Trophoblast cell (in vitro differentiated cells and primary cell): ENCODE data around the gene TAF13.

Experiments
- DNase-seq, 2 donors: peaks; one replicate each; pipeline ENCODE4 v3.0.0-alpha.2; 2016
- H2AFZ ChIP-seq: 2 replicates; pipeline ENCODE4 v1.6.1; 2013; ENCODE audit warnings: low read length, moderate library complexity, mild to moderate bottlenecking; ENCODE audit not compliant: insufficient read depth, poor library complexity
- H2AK5ac ChIP-seq: 2 replicates; pipeline ENCODE4 v1.6.1; 2013; ENCODE audit warnings: mild to moderate bottlenecking, low read length
- H2BK120ac ChIP-seq: 2 replicates; pipeline ENCODE4 v1.6.1; 2013; ENCODE audit warnings: low read length, mild to moderate bottlenecking, moderate library complexity; ENCODE audit not compliant: insufficient read depth, poor library complexity
- H2BK12ac ChIP-seq: 2 replicates; pipeline ENCODE4 v1.6.1; 2013; ENCODE audit warnings: mild to moderate bottlenecking, low read length, moderate library complexity
- H2BK5ac ChIP-seq: 2 replicates; pipeline ENCODE4 v1.6.1; 2013; ENCODE audit warnings: low read length, low read depth, moderate library complexity, mild to moderate bottlenecking; ENCODE audit not compliant: poor library complexity
- H3K14ac ChIP-seq: 2 replicates; pipeline ENCODE4 v1.6.1; 2013; ENCODE audit warnings: mild to moderate bottlenecking, low read length
- H3K18ac ChIP-seq: 2 replicates; pipeline ENCODE4 v1.6.1; 2013; ENCODE audit warnings: mild to moderate bottlenecking, low read length
- H3K23ac ChIP-seq: 2 replicates; pipeline ENCODE4 v1.6.1; 2013; ENCODE audit warnings: low read length
- H3K27ac ChIP-seq: 2 replicates; pipeline ENCODE4 v1.5.1; 2013; ENCODE audit warnings: low read depth, mild to moderate bottlenecking, inconsistent platforms, low read length, moderate library complexity
- H3K27me3 ChIP-seq: 2 replicates; pipeline ENCODE4 v1.6.1; 2013; ENCODE audit warnings: inconsistent platforms, mild to moderate bottlenecking, low read length, moderate library complexity; ENCODE audit not compliant: insufficient read depth
- H3K36me3 ChIP-seq, 2 experiments: 1 replicate in 1 of 2; 2 replicates in 1 of 2; pipeline ENCODE4 v1.6.1; 2013; ENCODE audit warnings: low read length in 2 of 2, mild to moderate bottlenecking in 2 of 2, moderate library complexity in 1 of 2; ENCODE audit not compliant: insufficient read depth in 2 of 2, control insufficient read depth in 1 of 2
- H3K4ac ChIP-seq: 2 replicates; pipeline ENCODE4 v1.6.1; 2013; ENCODE audit warnings: low read depth, mild to moderate bottlenecking, low read length, moderate library complexity
- H3K4me1 ChIP-seq, 2 experiments: 1 replicate in 1 of 2; 2 replicates in 1 of 2; pipeline ENCODE4 v1.6.1; 2013; ENCODE audit warnings: low read length in 2 of 2, mild to moderate bottlenecking in 2 of 2, moderate library complexity in 1 of 2; ENCODE audit not compliant: insufficient read depth in 2 of 2, control insufficient read depth in 1 of 2
- H3K4me2 ChIP-seq: 2 replicates; pipeline ENCODE4 v1.6.1; 2013; ENCODE audit warnings: inconsistent platforms, mild to moderate bottlenecking, low read length, moderate library complexity
- H3K4me3 ChIP-seq: 2 replicates; pipeline ENCODE4 v1.5.1; 2013; ENCODE audit warnings: mild to moderate bottlenecking, low read depth, low read length, inconsistent platforms
- H3K79me1 ChIP-seq: one replicate; pipeline ENCODE4 v1.6.1; 2013; ENCODE audit warnings: low read length
- H3K79me2 ChIP-seq: 2 replicates; pipeline ENCODE4 v1.6.1; 2013; ENCODE audit warnings: low read length, mild to moderate bottlenecking; ENCODE audit not compliant: control insufficient read depth, insufficient read depth, poor library complexity
- H3K9ac ChIP-seq: 2 replicates; pipeline ENCODE4 v1.6.1; 2013; ENCODE audit warnings: mild to moderate bottlenecking, low read length
- H3K9me3 ChIP-seq: 2 replicates; pipeline ENCODE4 v1.6.1; 2013; ENCODE audit warnings: low read depth, mild to moderate bottlenecking, control low read depth, inconsistent platforms, low read length; ENCODE audit not compliant: insufficient read depth
- H4K12ac ChIP-seq: 2 replicates; pipeline ENCODE4 v1.6.1; 2013; ENCODE audit warnings: low read depth, mild to moderate bottlenecking, low read length, moderate library complexity
- H4K8ac ChIP-seq: 2 replicates; pipeline ENCODE4 v1.6.1; 2013; ENCODE audit warnings: low read depth, mild to moderate bottlenecking, low read length, moderate library complexity
- H4K91ac ChIP-seq: one replicate; pipeline ENCODE4 v1.6.1; 2013; ENCODE audit warnings: low read depth, mild to moderate bottlenecking, low read length, moderate library complexity
- WGBS: extraction: QIAGEN DNeasy Blood & Tissue Kit; methylation state at CpG from one replicate; pipeline ENCODE4 v1.1.7; 2013; ENCODE audit warnings: missing lambda C conversion rate; ENCODE audit not compliant: insufficient read length, insufficient coverage; ENCODE audit errors: extremely low coverage; 5-methylcytosine and 5-hydroxymethylcytosine counted together

TAF13 gene

GRCh38 chr1:109065137-109065536 is 10.7 kb downstream of the TAF13 start:
- Histone ChIP-seq H3K4ac (no peak overlapping the region), H3K4me1 (peaks cover 7 to 14% of the 10 kb centered on the region in 2 experiments), H2BK120ac (no peak overlapping the region), H3K36me3 (peaks cover 16 to 20% of the 10 kb centered on the region in 2 experiments), H3K79me1 (peaks cover 1% of the 10 kb centered on the region), H3K27me3 (no peaks in the 10 kb centered on the region), H2AFZ (no peak overlapping the region), H4K91ac (no peak overlapping the region), H4K8ac (no peak overlapping the region), H3K9ac (no peak overlapping the region), H3K18ac (no peak overlapping the region), H3K4me3 (no peak overlapping the region), H3K23ac (no peak overlapping the region), H2BK5ac (no peak overlapping the region), H2BK12ac (no peak overlapping the region), H2AK5ac (no peak overlapping the region), H3K79me2 (peaks cover 3% of the 10 kb centered on the region), H3K14ac (no peak overlapping the region), H4K12ac (no peak overlapping the region), H3K9me3 (no peaks in the 10 kb centered on the region), H3K27ac (no peak overlapping the region), H3K4me2 (no peak overlapping the region)
- WGBS, result no CpG with 5 or more reads among the region's 3 CpGs
- DNase-seq, result no peak

DNA sequence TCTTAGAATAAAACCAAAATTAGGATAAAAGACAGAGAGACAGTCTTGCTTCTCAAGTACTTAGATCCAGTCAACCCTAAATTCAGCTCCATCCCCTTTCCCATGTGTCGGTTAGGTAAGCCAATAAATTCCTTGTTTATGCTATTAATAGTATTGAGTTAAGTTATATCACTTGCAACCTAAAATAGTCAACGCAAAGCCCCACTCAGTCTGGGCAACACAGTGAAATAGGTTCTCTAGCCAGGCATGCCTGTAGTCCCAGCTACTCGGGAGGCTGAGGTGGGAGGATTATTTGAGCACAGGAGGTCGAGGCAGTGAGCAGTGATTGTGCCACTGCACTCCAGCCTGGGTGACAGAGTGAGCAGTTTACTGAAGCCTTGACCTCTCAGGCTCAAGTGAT is 14.6 kb downstream of the TAF13 start:
- H3K27me3 ChIP-seq, result no peaks in the 10 kb centered on the region
- H2AFZ ChIP-seq, result no peak overlapping the region
- no peak overlapping the region for H3K14ac ChIP-seq

GRCh38 chr1:109060707-109061106 is 15.1 kb downstream of the TAF13 start:
- Histone ChIP-seq H2BK12ac (no peak overlapping the region), H3K27ac (no peak overlapping the region), H3K9ac (no peak overlapping the region), H3K79me1 (no peaks in the 10 kb centered on the region), H3K18ac (no peak overlapping the region), H3K4ac (no peak overlapping the region), H2BK5ac (no peak overlapping the region), H2AK5ac (no peak overlapping the region), H2AFZ (no peak overlapping the region), H3K9me3 (no peaks in the 10 kb centered on the region), H3K36me3 (peaks cover 7 to 13% of the 10 kb centered on the region in 2 experiments), H3K14ac (no peak overlapping the region), H3K23ac (no peak overlapping the region), H3K4me3 (no peak overlapping the region), H4K8ac (no peak overlapping the region), H4K91ac (no peak overlapping the region), H3K4me1 (no peaks in the 10 kb centered on the region), H2BK120ac (no peak overlapping the region), H3K4me2 (no peak overlapping the region), H4K12ac (no peak overlapping the region), H3K79me2 (no peaks in the 10 kb centered on the region), H3K27me3 (no peaks in the 10 kb centered on the region)
- no CpG with 5 or more reads among the region's 7 CpGs for WGBS
- no peak for DNase-seq

More for the DNA sequence above, 14.6 kb downstream of the TAF13 start:
- Histone ChIP-seq H3K79me1 (no peaks in the 10 kb centered on the region), H3K36me3 (peaks cover 7 to 13% of the 10 kb centered on the region in 2 experiments), H3K4ac (no peak overlapping the region), H4K8ac (no peak overlapping the region), H2BK5ac (no peak overlapping the region), H3K18ac (no peak overlapping the region), H3K79me2 (no peaks in the 10 kb centered on the region), H4K91ac (no peak overlapping the region), H3K9ac (no peak overlapping the region), H3K9me3 (no peaks in the 10 kb centered on the region), H3K4me1 (no peaks in the 10 kb centered on the region), H2BK12ac (no peak overlapping the region), H2BK120ac (no peak overlapping the region), H3K4me2 (no peak overlapping the region), H3K27ac (no peak overlapping the region), H3K4me3 (no peak overlapping the region), H3K23ac (no peak overlapping the region), H2AK5ac (no peak overlapping the region), H4K12ac (no peak overlapping the region)
- DNase-seq, result no peak
- no CpG with 5 or more reads among the region's 4 CpGs for WGBS

GRCh38 chr1:109059026-109059425 is 16.8 kb downstream of the TAF13 start:
- Histone ChIP-seq H4K12ac (no peak overlapping the region), H3K4me2 (no peak overlapping the region), H3K4ac (no peak overlapping the region), H4K91ac (no peak overlapping the region), H3K9ac (no peak overlapping the region), H2AFZ (no peak overlapping the region), H2AK5ac (no peak overlapping the region), H3K4me1 (no peaks in the 10 kb centered on the region), H2BK5ac (no peak overlapping the region), H2BK120ac (no peak overlapping the region), H3K14ac (no peak overlapping the region), H3K27ac (no peak overlapping the region), H3K9me3 (no peaks in the 10 kb centered on the region), H3K36me3 (peaks cover 3 to 7% of the 10 kb centered on the region in 2 experiments), H3K79me1 (no peaks in the 10 kb centered on the region), H2BK12ac (no peak overlapping the region), H3K23ac (no peak overlapping the region), H3K79me2 (no peaks in the 10 kb centered on the region), H3K27me3 (no peaks in the 10 kb centered on the region), H3K18ac (no peak overlapping the region), H3K4me3 (no peak overlapping the region), H4K8ac (no peak overlapping the region)
- DNase-seq, result no peak
